GM19023 (cell line): ENCODE results near the gene NELFE.
"Not testable (repeated sequence)": the region's sequence is repeated elsewhere in the genome, so short reads cannot be mapped to it uniquely, and the experiment has no call there.

Source experiments
- ATAC-seq: cut with Tn5 transposase; IDR thresholded peaks from one replicate; pipeline ENCODE4 v1.9.1; 2021; ENCODE audit warnings: mild to moderate bottlenecking, moderate library complexity; ENCODE audit not compliant: unreplicated experiment

NELFE gene, protein sequence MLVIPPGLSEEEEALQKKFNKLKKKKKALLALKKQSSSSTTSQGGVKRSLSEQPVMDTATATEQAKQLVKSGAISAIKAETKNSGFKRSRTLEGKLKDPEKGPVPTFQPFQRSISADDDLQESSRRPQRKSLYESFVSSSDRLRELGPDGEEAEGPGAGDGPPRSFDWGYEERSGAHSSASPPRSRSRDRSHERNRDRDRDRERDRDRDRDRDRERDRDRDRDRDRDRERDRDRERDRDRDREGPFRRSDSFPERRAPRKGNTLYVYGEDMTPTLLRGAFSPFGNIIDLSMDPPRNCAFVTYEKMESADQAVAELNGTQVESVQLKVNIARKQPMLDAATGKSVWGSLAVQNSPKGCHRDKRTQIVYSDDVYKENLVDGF

GRCh38 chr6:31958741-31959739, at the start of gene NELFE, which contains the start of gene SKIC2:
Gene NELFE, minus strand, starts transcription at chr6:31958971. Its CDS starts 525 bp downstream, at chr6:31958446.
Gene SKIC2, plus strand, starts transcription at chr6:31959175. Its CDS starts 18 bp downstream, at chr6:31959193.
- peak; percentile 94 for ATAC-seq

- ATAC-seq = not testable (repeated sequence)
These were observed 49.3 kb upstream of the NELFE start for GRCh38 chr6:32008037-32008436.

DNA sequence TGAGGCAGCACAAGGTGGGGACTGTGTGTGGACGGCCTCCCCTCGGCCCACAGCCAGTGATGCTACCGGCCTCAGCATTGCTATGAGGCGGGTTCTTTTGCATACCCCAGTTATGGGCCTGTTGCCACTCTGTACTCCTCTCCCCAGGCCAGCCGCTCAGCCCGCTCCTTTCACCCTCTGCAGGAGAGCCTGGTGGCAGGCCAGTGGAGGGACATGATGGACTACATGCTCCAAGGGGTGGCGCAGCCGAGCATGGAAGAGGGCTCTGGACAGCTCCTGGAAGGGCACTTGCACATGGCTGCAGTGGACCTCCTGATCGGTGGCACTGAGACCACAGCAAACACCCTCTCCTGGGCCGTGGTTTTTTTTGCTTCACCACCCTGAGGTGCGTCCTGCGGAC, 48.3 kb upstream of the NELFE start:
- not testable (repeated sequence) for ATAC-seq

GRCh38 chr6:32005991-32006529, 47.3 kb upstream of the NELFE start:
- not testable (repeated sequence) for ATAC-seq

GRCh38 chr6:32005538-32005880, 46.7 kb upstream of the NELFE start:
- not testable (repeated sequence) for ATAC-seq

DNA sequence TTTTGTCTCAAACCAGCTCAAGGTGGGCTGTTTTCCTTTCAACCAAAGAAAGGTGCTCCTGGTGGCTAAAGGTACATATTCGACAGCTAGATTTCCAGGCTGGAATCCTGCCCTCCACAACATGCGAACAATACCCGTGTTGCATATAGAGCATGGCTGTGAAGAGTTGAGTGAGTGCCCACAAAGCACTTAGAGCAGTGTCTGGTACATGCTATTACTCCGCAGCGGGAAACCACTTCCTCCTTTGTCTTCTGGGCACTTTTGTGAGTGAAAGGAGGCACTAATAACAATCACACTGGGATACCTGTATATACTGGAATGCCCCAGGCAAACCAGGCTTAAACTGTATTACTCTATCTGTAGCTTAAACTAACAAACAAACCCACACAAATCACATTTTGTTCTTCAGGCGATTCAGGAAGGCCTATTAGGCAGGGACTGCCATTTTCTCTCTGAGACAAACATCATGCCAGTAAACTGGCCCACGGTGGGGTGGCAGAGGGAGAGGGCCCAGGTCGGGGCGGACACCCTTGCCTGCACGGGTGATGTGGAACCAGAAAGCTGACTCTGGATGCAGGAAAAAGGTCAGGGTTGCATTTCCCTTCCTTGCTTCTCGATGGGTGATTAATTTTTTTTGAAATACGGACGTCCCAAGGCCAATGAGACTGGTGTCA, 46.2 kb upstream of the NELFE start:
- ATAC-seq = not testable (repeated sequence)

- not testable (repeated sequence) for ATAC-seq
These were observed 45.6 kb upstream of the NELFE start for GRCh38 chr6:32004393-32004792.

DNA sequence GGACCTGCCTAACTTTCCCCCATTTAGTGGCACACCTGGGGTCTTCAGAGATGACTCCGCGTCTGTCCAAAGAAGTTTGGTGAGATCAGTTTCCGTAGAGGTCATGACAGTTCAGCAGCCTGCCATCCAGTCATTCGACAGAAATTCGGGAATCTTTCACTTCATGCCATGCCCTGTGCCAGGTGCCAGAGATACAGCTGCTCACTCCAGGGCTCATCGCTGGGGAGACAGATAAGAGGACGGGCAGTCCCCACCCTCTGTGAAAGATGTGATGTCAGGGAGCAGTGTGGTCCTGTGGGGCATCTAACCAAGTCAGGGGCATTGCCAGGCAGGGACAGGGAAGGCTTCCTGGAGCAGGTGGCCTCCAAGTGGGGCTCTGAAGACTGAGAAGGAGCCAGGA, 44.5 kb upstream of the NELFE start:
- not testable (repeated sequence) for ATAC-seq

GRCh38 chr6:32002546-32003268, 43.9 kb upstream of the NELFE start:
- not testable (repeated sequence) for ATAC-seq

GRCh38 chr6:31996385-31996784, 37.6 kb upstream of the NELFE start:
- ATAC-seq = not testable (repeated sequence)

DNA sequence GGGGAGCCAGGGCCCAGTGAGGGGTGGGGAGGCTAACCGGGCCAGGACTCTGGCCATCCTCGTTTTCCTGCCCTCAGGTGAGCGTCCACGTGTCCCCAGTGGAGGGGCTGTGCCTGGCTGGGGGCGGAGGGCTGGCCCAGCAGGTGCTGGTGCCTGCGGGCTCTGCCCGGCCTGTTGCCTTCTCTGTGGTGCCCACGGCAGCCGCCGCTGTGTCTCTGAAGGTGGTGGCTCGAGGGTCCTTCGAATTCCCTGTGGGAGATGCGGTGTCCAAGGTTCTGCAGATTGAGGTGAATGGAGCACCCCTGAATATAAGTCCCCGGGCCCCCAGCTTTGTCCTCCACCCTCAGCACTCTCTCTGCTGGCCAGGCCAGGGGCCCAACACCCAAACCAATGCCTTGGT, 35.6 kb upstream of the NELFE start:
- not testable (repeated sequence) for ATAC-seq

GRCh38 chr6:31989363-31989762, 30.6 kb upstream of the NELFE start:
- ATAC-seq = not testable (repeated sequence)

GRCh38 chr6:31981744-31982143, 23.0 kb upstream of the NELFE start, which contains the start of gene C4A:
Gene C4A, plus strand, starts transcription at chr6:31982057. Its CDS starts 51 bp downstream, at chr6:31982108.
- not testable (repeated sequence) for ATAC-seq

DNA sequence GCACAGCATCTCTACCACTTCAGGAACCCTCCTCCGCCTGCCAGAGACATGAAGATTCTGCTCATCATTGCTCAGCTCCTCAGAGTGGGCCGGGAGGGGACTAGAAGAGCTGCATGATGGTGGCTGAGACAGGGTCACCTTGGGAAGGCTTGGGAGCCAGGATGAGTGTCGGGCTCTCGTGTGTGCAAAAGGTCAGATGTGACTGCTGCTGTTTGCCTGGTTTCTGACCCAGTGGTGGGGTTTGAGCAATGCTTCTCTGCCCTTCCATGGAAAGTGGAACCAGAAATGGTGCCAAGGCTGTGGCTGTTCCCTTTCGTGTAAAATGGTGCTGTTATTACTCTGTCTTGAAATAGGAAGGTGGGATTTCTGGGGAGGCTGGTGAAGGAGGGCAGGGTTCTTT, 22.2 kb upstream of the NELFE start:
- not testable (repeated sequence) for ATAC-seq

- ATAC-seq = not testable (repeated sequence)
These were observed 21.6 kb upstream of the NELFE start for GRCh38 chr6:31980195-31980876.

DNA sequence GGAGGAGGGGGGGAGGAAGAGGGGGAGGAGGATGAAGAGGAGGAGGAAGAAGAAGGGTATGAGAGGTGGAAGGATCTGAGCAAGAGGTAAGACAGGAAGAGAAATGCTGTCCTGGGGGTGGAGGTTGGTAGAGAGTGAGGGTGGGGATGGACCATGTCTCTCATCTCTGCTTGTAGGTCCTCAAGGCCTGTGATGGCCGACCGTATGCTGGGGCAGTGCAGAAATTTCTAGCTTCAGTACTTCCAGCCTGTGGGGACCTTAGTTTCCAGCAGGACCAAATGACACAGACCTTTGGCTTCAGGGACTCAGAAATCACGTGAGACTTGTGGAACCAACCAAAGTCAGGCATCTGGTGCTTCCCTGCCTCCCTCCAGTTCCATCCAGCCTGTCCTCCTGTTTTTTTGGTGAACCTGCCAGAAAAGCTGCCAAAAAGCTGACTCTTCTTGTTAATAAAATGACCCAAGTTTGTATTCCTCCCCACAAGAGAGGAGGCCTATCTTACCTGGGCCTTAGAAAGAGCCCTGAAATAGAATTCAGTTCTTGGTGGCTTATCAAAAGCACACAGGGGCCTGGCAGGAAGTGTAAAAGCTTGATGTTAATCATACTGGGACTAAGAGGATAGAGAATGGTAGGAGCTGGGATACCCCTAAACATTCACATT, 20.6 kb upstream of the NELFE start:
- ATAC-seq = no peak

GRCh38 chr6:31978831-31979230, 20.1 kb upstream of the NELFE start:
- no peak for ATAC-seq

GRCh38 chr6:31977816-31978431, 19.2 kb upstream of the NELFE start:
- ATAC-seq = no peak
